GM23338 (cell line): Measurements from ENCODE around the gene RLN2.

ENCODE experiments used
- CREB1 ChIP-seq: fragments of 250-450 bp; sonication (Bioruptor Pico); IDR thresholded peaks from 2 replicates; pipeline ENCODE4 v1.5.0; 2020; ENCODE audit warnings: low read depth, mild to moderate bottlenecking, moderate library complexity
- EZH2 ChIP-seq: fragments of 200-600 bp; sonication (generic); IDR thresholded peaks from one replicate; pipeline ENCODE4 v1.8.0; 2017; ENCODE audit warnings: antibody characterized with exemption, mild to moderate bottlenecking, low read depth; ENCODE audit not compliant: unreplicated experiment
- EZH2phosphoT487 ChIP-seq: fragments of 200-600 bp; sonication (generic); IDR thresholded peaks from one replicate; pipeline ENCODE4 v1.8.1; 2018; ENCODE audit warnings: antibody characterized with exemption; ENCODE audit not compliant: unreplicated experiment
- POLR2AphosphoS5 ChIP-seq: IDR thresholded peaks from 2 replicates; pipeline ENCODE4 v1.6.1; 2016; ENCODE audit warnings: antibody characterized with exemption, low read depth
- STAT1 ChIP-seq: IDR thresholded peaks from one replicate; pipeline ENCODE4 v1.6.1; 2016; ENCODE audit warnings: antibody characterized with exemption; ENCODE audit not compliant: unreplicated experiment
- ZNF114 ChIP-seq: fragments of 250-450 bp; sonication (Bioruptor Pico); IDR thresholded peaks from 2 replicates; pipeline ENCODE4 v1.5.0; 2020; ENCODE audit warnings: mild to moderate bottlenecking, moderate library complexity
- ZNF331 ChIP-seq: fragments of 250-450 bp; sonication (Bioruptor Pico); IDR thresholded peaks from 2 replicates; pipeline ENCODE4 v1.5.0; 2020; ENCODE audit warnings: low read depth, mild to moderate bottlenecking, moderate library complexity
- TF ChIP-seq, protein P1 (sequence below), 2 experiments: fragments of 200-600 bp in 1 of 2; sonication (generic) in 1 of 2; conservative IDR thresholded peaks; 2 replicates each; pipeline versions ENCODE4 v1.5.1 to v1.6.1; 2016 to 2017; ENCODE audit warnings: antibody characterized with exemption in 2 of 2, low read depth in 2 of 2, mild to moderate bottlenecking in 2 of 2, moderate library complexity in 1 of 2
- TF ChIP-seq, protein P2 (sequence below): fragments of 250-450 bp; sonication (Bioruptor Pico); IDR thresholded peaks from 2 replicates; pipeline ENCODE4 v1.5.0; 2020; ENCODE audit warnings: mild to moderate bottlenecking, moderate library complexity
- TF ChIP-seq, protein P3 (sequence below): IDR thresholded peaks from one replicate; pipeline ENCODE4 v1.6.1; 2018; ENCODE audit warnings: antibody characterized with exemption; ENCODE audit not compliant: unreplicated experiment

DNA sequence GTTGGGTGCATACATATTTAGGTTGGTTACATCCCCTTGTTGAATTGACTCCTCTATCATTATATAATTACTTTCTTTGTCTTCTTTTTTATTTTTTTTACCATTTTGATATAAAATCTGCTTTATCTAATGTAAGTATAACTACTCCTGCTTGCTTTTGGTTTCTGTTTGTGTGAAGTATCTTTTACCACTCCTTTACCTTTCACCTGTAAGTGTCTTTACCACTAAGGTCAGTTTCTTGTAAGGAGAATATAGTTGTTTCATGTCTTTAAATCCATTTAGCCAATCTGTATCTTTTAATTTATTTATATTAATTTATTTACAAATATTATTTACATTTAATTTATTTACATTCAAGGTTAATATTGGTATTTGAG, 40.3 kb downstream of the RLN2 start:
- TF ChIP-seq CREB1 (CRISPR knock-in tag) (no peak), EZH2 (no peak), ZNF331 (CRISPR knock-in tag) (no peak), EZH2phosphoT487 (no peak), POLR2AphosphoS5 (no peak), ZNF114 (CRISPR knock-in tag) (no peak), STAT1 (no peak)
- TF ChIP-seq, protein P1, sequence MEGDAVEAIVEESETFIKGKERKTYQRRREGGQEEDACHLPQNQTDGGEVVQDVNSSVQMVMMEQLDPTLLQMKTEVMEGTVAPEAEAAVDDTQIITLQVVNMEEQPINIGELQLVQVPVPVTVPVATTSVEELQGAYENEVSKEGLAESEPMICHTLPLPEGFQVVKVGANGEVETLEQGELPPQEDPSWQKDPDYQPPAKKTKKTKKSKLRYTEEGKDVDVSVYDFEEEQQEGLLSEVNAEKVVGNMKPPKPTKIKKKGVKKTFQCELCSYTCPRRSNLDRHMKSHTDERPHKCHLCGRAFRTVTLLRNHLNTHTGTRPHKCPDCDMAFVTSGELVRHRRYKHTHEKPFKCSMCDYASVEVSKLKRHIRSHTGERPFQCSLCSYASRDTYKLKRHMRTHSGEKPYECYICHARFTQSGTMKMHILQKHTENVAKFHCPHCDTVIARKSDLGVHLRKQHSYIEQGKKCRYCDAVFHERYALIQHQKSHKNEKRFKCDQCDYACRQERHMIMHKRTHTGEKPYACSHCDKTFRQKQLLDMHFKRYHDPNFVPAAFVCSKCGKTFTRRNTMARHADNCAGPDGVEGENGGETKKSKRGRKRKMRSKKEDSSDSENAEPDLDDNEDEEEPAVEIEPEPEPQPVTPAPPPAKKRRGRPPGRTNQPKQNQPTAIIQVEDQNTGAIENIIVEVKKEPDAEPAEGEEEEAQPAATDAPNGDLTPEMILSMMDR (conservative IDR thresholded peaks at IDR 0.05; ENCODE audit: low read depth in 2 of 2): no peak
- TF ChIP-seq, protein P2, sequence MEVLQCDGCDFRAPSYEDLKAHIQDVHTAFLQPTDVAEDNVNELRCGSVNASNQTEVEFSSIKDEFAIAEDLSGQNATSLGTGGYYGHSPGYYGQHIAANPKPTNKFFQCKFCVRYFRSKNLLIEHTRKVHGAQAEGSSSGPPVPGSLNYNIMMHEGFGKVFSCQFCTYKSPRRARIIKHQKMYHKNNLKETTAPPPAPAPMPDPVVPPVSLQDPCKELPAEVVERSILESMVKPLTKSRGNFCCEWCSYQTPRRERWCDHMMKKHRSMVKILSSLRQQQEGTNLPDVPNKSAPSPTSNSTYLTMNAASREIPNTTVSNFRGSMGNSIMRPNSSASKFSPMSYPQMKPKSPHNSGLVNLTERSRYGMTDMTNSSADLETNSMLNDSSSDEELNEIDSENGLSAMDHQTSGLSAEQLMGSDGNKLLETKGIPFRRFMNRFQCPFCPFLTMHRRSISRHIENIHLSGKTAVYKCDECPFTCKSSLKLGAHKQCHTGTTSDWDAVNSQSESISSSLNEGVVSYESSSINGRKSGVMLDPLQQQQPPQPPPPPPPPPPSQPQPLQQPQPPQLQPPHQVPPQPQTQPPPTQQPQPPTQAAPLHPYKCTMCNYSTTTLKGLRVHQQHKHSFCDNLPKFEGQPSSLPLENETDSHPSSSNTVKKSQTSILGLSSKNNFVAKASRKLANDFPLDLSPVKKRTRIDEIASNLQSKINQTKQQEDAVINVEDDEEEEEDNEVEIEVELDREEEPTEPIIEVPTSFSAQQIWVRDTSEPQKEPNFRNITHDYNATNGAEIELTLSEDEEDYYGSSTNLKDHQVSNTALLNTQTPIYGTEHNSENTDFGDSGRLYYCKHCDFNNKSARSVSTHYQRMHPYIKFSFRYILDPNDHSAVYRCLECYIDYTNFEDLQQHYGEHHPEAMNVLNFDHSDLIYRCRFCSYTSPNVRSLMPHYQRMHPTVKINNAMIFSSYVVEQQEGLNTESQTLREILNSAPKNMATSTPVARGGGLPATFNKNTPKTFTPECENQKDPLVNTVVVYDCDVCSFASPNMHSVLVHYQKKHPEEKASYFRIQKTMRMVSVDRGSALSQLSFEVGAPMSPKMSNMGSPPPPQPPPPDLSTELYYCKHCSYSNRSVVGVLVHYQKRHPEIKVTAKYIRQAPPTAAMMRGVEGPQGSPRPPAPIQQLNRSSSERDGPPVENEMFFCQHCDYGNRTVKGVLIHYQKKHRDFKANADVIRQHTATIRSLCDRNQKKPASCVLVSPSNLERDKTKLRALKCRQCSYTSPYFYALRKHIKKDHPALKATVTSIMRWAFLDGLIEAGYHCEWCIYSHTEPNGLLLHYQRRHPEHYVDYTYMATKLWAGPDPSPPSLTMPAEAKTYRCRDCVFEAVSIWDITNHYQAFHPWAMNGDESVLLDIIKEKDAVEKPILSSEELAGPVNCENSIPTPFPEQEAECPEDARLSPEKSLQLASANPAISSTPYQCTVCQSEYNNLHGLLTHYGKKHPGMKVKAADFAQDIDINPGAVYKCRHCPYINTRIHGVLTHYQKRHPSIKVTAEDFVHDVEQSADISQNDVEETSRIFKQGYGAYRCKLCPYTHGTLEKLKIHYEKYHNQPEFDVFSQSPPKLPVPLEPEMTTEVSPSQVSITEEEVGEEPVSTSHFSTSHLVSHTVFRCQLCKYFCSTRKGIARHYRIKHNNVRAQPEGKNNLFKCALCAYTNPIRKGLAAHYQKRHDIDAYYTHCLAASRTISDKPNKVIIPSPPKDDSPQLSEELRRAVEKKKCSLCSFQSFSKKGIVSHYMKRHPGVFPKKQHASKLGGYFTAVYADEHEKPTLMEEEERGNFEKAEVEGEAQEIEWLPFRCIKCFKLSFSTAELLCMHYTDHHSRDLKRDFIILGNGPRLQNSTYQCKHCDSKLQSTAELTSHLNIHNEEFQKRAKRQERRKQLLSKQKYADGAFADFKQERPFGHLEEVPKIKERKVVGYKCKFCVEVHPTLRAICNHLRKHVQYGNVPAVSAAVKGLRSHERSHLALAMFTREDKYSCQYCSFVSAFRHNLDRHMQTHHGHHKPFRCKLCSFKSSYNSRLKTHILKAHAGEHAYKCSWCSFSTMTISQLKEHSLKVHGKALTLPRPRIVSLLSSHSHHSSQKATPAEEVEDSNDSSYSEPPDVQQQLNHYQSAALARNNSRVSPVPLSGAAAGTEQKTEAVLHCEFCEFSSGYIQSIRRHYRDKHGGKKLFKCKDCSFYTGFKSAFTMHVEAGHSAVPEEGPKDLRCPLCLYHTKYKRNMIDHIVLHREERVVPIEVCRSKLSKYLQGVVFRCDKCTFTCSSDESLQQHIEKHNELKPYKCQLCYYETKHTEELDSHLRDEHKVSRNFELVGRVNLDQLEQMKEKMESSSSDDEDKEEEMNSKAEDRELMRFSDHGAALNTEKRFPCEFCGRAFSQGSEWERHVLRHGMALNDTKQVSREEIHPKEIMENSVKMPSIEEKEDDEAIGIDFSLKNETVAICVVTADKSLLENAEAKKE (CRISPR knock-in tag): no peak
- TF ChIP-seq, protein P3, sequence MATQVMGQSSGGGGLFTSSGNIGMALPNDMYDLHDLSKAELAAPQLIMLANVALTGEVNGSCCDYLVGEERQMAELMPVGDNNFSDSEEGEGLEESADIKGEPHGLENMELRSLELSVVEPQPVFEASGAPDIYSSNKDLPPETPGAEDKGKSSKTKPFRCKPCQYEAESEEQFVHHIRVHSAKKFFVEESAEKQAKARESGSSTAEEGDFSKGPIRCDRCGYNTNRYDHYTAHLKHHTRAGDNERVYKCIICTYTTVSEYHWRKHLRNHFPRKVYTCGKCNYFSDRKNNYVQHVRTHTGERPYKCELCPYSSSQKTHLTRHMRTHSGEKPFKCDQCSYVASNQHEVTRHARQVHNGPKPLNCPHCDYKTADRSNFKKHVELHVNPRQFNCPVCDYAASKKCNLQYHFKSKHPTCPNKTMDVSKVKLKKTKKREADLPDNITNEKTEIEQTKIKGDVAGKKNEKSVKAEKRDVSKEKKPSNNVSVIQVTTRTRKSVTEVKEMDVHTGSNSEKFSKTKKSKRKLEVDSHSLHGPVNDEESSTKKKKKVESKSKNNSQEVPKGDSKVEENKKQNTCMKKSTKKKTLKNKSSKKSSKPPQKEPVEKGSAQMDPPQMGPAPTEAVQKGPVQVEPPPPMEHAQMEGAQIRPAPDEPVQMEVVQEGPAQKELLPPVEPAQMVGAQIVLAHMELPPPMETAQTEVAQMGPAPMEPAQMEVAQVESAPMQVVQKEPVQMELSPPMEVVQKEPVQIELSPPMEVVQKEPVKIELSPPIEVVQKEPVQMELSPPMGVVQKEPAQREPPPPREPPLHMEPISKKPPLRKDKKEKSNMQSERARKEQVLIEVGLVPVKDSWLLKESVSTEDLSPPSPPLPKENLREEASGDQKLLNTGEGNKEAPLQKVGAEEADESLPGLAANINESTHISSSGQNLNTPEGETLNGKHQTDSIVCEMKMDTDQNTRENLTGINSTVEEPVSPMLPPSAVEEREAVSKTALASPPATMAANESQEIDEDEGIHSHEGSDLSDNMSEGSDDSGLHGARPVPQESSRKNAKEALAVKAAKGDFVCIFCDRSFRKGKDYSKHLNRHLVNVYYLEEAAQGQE: no peak
